OCI-LY1 (cell line): ENCODE results near the gene ATP8B1.

ENCODE experiments used
- CTCF ChIP-seq: fragments of 200-600 bp; sonication (generic), shearing (Covaris generic); IDR thresholded peaks from 2 replicates; pipeline ENCODE4 v1.5.1; 2017; ENCODE audit warnings: mild to moderate bottlenecking, antibody characterized with exemption, low read length, moderate library complexity, mixed read lengths
- EZH2 ChIP-seq: fragments of 200-600 bp; sonication (generic), shearing (Covaris generic); IDR thresholded peaks from 2 replicates; pipeline ENCODE4 v1.8.0; 2017; ENCODE audit warnings: borderline replicate concordance, mixed run types, mild to moderate bottlenecking, antibody characterized with exemption, low read length, moderate library complexity, mixed read lengths

- TF ChIP-seq CTCF (no peak), EZH2 (no peak)
These were observed 11.9 kb downstream of the ATP8B1 start for GRCh38 chr18:57791192-57791591.
